WTC11 (cell line): ENCODE data around the gene TMEM191C. TPM values are rescaled to one million over a fixed set of nuclear protein-coding genes. Genes with fewer than 3 reads are reported as not detected.
"Not testable (repeated sequence)": the region's sequence is repeated elsewhere in the genome, so short reads cannot be mapped to it uniquely, and the experiment has no call there.

Source experiments
- ATAC-seq: fragments of 200-7000 bp; cut with Tn5 transposase; 2 replicates; pipeline ENCODE4 v1.10.0; 2021; ENCODE audit warnings: mild to moderate bottlenecking, moderate library complexity
- CTCF ChIA-PET: fragments of 300-600 bp; sonication (Branson Sonifier 250); formaldehyde crosslinking; loops from one replicate; lab custom pipeline; 2021; ENCODE audit warnings: antibody characterized with exemption; lab: Charles Lee
- POLR2A ChIA-PET: fragments of 350-600 bp; sonication (Branson Sonifier 250); formaldehyde crosslinking; loops from one replicate; lab custom pipeline; 2021; ENCODE audit warnings: antibody characterized with exemption; lab: Charles Lee
- DNase-seq: peaks from one replicate; pipeline ENCODE4 v3.0.0; 2021; ENCODE audit warnings: low spot score
- H3K27ac Mint-ChIP-seq: 2 replicates; pipeline ENCODE4 v1.8.0; 2021; ENCODE audit warnings: mixed read lengths
- H3K27me3 Mint-ChIP-seq: 2 replicates; pipeline ENCODE4 v1.8.0; 2021; ENCODE audit warnings: low read depth, mild to moderate bottlenecking, moderate library complexity, mixed read lengths
- H3K36me3 Mint-ChIP-seq: 2 replicates; pipeline ENCODE4 v1.8.0; 2021; ENCODE audit warnings: mixed read lengths
- H3K4me1 Mint-ChIP-seq: 2 replicates; pipeline ENCODE4 v1.8.0; 2022; ENCODE audit warnings: mixed read lengths
- H3K4me3 Mint-ChIP-seq: 2 replicates; pipeline ENCODE4 v1.8.0; 2021; ENCODE audit warnings: mild to moderate bottlenecking, moderate library complexity, mixed read lengths
- H3K9me3 Mint-ChIP-seq: 2 replicates; pipeline ENCODE4 v1.8.0; 2021; ENCODE audit warnings: mixed read lengths
- CREB1 ChIP-seq: sonication (generic); formaldehyde crosslinking; IDR thresholded peaks from 2 replicates; pipeline ENCODE4 v1.8.0; 2023; ENCODE audit warnings: mild to moderate bottlenecking, missing genetic modification reagents
- FOXP1 ChIP-seq: sonication (generic); formaldehyde crosslinking; IDR thresholded peaks from 2 replicates; pipeline ENCODE4 v1.8.0; 2022; ENCODE audit warnings: missing genetic modification reagents, mild to moderate bottlenecking, moderate library complexity, borderline replicate concordance
- NFE2L1 ChIP-seq: sonication (generic); formaldehyde crosslinking; IDR thresholded peaks from 2 replicates; pipeline ENCODE4 v1.8.1; 2023; ENCODE audit warnings: missing genetic modification reagents
- RELA ChIP-seq: sonication (generic); formaldehyde crosslinking; IDR thresholded peaks from 2 replicates; pipeline ENCODE4 v1.8.1; 2022; ENCODE audit warnings: missing genetic modification reagents, mild to moderate bottlenecking, borderline replicate concordance
- RORB ChIP-seq: fragments of 250-450 bp; sonication (Bioruptor Pico); IDR thresholded peaks from 2 replicates; pipeline ENCODE4 v1.9.0; 2021; ENCODE audit warnings: mild to moderate bottlenecking
- ZNF416 ChIP-seq: fragments of 250-450 bp; sonication (Bioruptor Pico); IDR thresholded peaks from 2 replicates; pipeline ENCODE4 v1.9.0; 2021; ENCODE audit warnings: mild to moderate bottlenecking, inconsistent platforms
- ZNF671 ChIP-seq: fragments of 250-450 bp; sonication (Bioruptor Pico); IDR thresholded peaks from 2 replicates; pipeline ENCODE4 v1.8.0; 2021; ENCODE audit warnings: mild to moderate bottlenecking
- total RNA-seq: library from RNA; stranded (reverse); gene quantifications from 3 replicates; pipeline ENCODE4 v1.2.3, GENCODE V29; 2021
- TF ChIP-seq, protein P1 (sequence below): sonication (generic); formaldehyde crosslinking; IDR thresholded peaks from 2 replicates; pipeline ENCODE4 v1.8.0; 2022; ENCODE audit warnings: missing genetic modification reagents
- TF ChIP-seq, protein P2 (sequence below): sonication (generic); formaldehyde crosslinking; IDR thresholded peaks from 2 replicates; pipeline ENCODE4 v1.8.1; 2023; ENCODE audit warnings: mild to moderate bottlenecking, missing genetic modification reagents, moderate library complexity
- TF ChIP-seq, protein P3 (sequence below): sonication (generic); formaldehyde crosslinking; IDR thresholded peaks from 2 replicates; pipeline ENCODE4 v1.8.0; 2023; ENCODE audit warnings: missing genetic modification reagents, mild to moderate bottlenecking, borderline replicate concordance
- TF ChIP-seq, protein P4 (sequence below): sonication (generic); formaldehyde crosslinking; IDR thresholded peaks from 2 replicates; pipeline ENCODE4 v1.8.1; 2022; ENCODE audit warnings: low read depth, missing genetic modification reagents, borderline replicate concordance

Gene TMEM191C
- total RNA-seq, 1 experiment from 2014 or later: 6.4 TPM

DNA sequence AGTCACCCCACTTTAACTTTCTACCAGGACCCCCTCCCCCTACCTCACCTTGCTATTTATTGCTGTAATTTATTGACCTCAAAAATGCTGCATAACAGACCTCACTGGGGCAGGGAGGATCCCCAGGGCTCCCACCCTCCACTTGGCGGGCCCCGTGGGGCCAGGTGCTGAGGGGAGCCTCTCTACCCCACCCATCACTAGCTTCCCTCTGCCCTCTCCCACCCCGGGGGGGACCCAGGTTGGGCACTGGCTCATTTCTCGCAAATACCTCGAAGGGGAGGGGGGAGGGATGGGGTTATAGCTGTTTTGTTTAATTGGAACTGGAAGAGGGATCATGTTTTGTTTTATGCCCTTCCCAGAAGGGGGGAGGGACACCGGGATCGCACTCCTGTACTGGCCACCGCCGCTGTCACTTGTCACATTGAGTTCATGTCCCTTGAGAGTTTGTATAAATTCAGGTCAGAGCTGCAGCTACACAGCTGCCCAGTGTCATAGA lies 16.3 kb upstream of the TMEM191C start (continued):
- TF ChIP-seq, protein P1, sequence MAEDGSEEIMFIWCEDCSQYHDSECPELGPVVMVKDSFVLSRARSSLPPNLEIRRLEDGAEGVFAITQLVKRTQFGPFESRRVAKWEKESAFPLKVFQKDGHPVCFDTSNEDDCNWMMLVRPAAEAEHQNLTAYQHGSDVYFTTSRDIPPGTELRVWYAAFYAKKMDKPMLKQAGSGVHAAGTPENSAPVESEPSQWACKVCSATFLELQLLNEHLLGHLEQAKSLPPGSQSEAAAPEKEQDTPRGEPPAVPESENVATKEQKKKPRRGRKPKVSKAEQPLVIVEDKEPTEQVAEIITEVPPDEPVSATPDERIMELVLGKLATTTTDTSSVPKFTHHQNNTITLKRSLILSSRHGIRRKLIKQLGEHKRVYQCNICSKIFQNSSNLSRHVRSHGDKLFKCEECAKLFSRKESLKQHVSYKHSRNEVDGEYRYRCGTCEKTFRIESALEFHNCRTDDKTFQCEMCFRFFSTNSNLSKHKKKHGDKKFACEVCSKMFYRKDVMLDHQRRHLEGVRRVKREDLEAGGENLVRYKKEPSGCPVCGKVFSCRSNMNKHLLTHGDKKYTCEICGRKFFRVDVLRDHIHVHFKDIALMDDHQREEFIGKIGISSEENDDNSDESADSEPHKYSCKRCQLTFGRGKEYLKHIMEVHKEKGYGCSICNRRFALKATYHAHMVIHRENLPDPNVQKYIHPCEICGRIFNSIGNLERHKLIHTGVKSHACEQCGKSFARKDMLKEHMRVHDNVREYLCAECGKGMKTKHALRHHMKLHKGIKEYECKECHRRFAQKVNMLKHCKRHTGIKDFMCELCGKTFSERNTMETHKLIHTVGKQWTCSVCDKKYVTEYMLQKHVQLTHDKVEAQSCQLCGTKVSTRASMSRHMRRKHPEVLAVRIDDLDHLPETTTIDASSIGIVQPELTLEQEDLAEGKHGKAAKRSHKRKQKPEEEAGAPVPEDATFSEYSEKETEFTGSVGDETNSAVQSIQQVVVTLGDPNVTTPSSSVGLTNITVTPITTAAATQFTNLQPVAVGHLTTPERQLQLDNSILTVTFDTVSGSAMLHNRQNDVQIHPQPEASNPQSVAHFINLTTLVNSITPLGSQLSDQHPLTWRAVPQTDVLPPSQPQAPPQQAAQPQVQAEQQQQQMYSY (CRISPR knock-in tag): no peak
- TF ChIP-seq FOXP1 (CRISPR knock-in tag) (no peak), CREB1 (no peak), ZNF671 (CRISPR knock-in tag) (no peak)

DNA sequence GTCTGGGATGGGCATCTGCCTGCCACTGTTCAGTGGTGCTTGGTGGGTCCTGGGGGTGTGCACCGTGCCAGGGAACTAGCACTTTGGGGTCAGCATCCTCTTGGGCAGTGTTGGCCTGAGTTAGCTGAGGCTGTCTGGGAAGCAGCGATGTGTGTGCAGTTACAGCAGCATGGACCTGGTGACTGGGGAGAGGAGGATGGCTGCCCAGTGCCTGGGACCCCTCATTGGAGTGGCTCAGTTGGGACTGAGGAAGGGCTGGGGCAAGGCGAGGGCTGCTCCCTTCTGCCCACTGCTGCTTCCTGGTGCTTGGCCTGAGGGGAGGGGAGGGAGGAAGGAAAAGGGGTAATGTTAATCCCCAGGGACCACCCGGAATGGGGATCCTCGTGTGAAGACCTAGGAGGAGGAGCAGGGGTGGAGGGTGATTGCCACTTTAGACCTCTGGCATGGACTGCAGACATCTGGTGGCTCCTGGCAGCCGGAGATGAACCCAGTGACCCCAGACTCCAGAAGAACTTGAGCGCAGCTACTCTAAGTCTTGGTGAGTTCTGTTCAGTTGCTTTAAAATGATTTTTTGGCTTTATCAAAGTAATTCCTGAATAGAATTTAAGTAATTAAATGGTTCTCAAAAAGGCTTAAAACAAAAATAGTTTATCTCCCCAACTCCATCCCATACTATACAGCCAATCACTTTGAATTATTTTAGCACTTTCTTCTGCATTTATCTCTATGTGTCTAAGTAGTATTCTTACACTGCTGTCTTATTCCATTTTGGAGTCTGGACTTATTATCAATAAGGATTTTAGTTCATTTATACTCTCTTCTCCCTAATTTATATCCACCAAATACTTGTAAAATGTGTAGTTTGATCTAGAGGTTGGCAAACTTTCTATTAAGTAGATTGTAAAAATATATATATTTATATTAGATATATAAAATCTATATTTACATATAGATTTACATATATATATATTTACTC lies 15.4 kb upstream of the TMEM191C start:
- 0 out of 2 replicates have a peak, but pooled peaks cover 3% of the 10 kb centered on the region for H3K36me3 Mint-ChIP-seq
- no peak overlapping the region for H3K4me3 Mint-ChIP-seq
- ChIA-PET CTCF (interaction anchor here (1.0 to 1.1 kb wide), 2 partner anchors 191 to 195 kb away, joined by 3 to 5 read pairs; partner anchors contain the start of gene SDF2L1), POLR2A (interaction anchor here (0.5 kb wide), 1 partner anchor 456 kb away, joined by 5 read pairs; no protein-coding TSS in a partner anchor)
- H3K27ac Mint-ChIP-seq: 0 out of 2 replicates have a peak overlapping the region, but pooled peaks have one; percentile 36
- TF ChIP-seq RELA: no peak
- TF ChIP-seq RORB (CRISPR knock-in tag): no peak
- TF ChIP-seq ZNF671 (CRISPR knock-in tag): no peak
- TF ChIP-seq, protein P2, sequence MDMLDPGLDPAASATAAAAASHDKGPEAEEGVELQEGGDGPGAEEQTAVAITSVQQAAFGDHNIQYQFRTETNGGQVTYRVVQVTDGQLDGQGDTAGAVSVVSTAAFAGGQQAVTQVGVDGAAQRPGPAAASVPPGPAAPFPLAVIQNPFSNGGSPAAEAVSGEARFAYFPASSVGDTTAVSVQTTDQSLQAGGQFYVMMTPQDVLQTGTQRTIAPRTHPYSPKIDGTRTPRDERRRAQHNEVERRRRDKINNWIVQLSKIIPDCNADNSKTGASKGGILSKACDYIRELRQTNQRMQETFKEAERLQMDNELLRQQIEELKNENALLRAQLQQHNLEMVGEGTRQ (CRISPR knock-in tag): no peak
- TF ChIP-seq, protein P3, sequence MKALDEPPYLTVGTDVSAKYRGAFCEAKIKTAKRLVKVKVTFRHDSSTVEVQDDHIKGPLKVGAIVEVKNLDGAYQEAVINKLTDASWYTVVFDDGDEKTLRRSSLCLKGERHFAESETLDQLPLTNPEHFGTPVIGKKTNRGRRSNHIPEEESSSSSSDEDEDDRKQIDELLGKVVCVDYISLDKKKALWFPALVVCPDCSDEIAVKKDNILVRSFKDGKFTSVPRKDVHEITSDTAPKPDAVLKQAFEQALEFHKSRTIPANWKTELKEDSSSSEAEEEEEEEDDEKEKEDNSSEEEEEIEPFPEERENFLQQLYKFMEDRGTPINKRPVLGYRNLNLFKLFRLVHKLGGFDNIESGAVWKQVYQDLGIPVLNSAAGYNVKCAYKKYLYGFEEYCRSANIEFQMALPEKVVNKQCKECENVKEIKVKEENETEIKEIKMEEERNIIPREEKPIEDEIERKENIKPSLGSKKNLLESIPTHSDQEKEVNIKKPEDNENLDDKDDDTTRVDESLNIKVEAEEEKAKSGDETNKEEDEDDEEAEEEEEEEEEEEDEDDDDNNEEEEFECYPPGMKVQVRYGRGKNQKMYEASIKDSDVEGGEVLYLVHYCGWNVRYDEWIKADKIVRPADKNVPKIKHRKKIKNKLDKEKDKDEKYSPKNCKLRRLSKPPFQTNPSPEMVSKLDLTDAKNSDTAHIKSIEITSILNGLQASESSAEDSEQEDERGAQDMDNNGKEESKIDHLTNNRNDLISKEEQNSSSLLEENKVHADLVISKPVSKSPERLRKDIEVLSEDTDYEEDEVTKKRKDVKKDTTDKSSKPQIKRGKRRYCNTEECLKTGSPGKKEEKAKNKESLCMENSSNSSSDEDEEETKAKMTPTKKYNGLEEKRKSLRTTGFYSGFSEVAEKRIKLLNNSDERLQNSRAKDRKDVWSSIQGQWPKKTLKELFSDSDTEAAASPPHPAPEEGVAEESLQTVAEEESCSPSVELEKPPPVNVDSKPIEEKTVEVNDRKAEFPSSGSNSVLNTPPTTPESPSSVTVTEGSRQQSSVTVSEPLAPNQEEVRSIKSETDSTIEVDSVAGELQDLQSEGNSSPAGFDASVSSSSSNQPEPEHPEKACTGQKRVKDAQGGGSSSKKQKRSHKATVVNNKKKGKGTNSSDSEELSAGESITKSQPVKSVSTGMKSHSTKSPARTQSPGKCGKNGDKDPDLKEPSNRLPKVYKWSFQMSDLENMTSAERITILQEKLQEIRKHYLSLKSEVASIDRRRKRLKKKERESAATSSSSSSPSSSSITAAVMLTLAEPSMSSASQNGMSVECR: no peak
- TF ChIP-seq, protein P4, sequence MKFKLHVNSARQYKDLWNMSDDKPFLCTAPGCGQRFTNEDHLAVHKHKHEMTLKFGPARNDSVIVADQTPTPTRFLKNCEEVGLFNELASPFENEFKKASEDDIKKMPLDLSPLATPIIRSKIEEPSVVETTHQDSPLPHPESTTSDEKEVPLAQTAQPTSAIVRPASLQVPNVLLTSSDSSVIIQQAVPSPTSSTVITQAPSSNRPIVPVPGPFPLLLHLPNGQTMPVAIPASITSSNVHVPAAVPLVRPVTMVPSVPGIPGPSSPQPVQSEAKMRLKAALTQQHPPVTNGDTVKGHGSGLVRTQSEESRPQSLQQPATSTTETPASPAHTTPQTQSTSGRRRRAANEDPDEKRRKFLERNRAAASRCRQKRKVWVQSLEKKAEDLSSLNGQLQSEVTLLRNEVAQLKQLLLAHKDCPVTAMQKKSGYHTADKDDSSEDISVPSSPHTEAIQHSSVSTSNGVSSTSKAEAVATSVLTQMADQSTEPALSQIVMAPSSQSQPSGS: no peak
- no peak for TF ChIP-seq ZNF416 (CRISPR knock-in tag)
- TF ChIP-seq NFE2L1: no peak
- H3K4me1 Mint-ChIP-seq: peaks cover 32% of the 10 kb centered on the region
- ATAC-seq (no peak), DNase-seq (no peak)
- no peaks in the 10 kb centered on the region for H3K27me3 Mint-ChIP-seq
- no peaks in the 10 kb centered on the region for H3K9me3 Mint-ChIP-seq

DNA sequence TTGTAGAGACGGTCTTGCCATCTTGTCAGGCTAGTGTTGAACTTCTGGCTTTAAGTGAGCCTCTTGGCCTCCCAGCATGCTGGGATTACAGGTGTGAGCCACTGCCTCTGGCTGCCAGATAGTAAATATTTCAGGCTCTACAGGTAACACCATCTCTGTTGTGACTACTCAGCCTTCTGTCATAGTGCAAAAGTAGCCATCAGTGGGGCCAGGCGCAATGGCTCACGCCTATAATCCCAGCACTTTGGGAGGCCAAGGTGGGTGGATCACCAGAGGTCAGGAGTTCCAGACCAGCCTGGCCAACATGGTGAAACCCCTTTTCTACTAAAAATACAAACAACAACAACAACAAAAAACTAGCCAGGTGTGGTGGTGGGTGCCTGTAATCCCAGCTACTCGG lies 14.5 kb upstream of the TMEM191C start:
- DNase-seq, ATAC-seq, POLR2A ChIA-PET, H3K9me3 Mint-ChIP-seq, H3K27ac Mint-ChIP-seq, H3K4me3 Mint-ChIP-seq, H3K36me3 Mint-ChIP-seq, H3K27me3 Mint-ChIP-seq: not testable (repeated sequence)
- H3K4me1 Mint-ChIP-seq: peaks cover 36% of the 10 kb centered on the region
- CTCF ChIA-PET: interaction anchor here (1.1 kb wide), 1 partner anchor 190 kb away, joined by 5 read pairs; the partner anchor contains the start of gene SDF2L1

DNA sequence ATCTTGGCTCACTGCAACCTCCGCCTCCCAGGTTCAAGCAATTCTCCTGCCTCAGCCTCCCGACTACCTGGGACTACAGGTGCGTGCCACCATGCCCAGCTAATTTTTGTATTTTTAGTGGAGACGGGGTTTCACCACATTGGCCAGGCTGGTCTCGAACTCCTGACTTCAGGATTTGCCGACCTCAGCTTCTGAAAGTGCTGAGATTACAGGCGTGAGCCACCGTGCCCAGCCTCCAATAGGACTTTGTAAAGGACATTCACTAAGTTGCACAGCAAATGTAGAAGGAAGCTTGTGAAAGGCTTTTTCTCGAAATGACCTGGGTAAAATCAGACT lies 12.2 kb upstream of the TMEM191C start:
- ATAC-seq, H3K9me3 Mint-ChIP-seq, H3K36me3 Mint-ChIP-seq, H3K4me3 Mint-ChIP-seq, DNase-seq, H3K27me3 Mint-ChIP-seq, POLR2A ChIA-PET: not testable (repeated sequence)
- peak overlapping the region; percentile 72; the same call in 1 of the 2 replicates for H3K27ac Mint-ChIP-seq
- CTCF ChIA-PET: interaction anchor here (1.1 kb wide), 1 partner anchor 192 kb away, joined by 5 read pairs; no protein-coding TSS in a partner anchor
- peaks cover 25% of the 10 kb centered on the region for H3K4me1 Mint-ChIP-seq
